ENCODE results near the gene C5AR2.
"Not testable (repeated sequence)": the region's sequence is repeated elsewhere in the genome, so short reads cannot be mapped to it uniquely, and the experiment has no call there.

The C5AR2 gene

DNA sequence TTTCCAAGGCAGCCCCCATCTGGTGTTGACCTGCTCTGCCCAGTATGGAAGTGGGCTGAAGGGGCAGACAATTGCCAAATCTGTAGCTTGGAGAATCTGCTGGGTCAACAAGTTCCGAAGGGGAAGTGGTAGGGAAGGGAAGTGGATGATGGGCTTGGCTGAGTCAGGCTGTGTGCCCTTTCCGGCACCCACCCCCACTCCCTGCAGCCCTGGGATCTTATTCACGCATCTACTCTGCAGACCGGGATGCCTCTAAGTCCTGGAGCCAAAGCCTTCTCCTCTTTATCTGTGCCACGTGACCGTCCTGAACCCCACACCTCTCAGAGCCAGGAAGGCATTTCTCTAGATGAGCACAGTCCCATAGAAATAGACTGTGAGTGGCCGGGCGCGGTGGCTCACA lies 7.5 kb upstream of the C5AR2 start:
- DNase-seq = no peak

DNA sequence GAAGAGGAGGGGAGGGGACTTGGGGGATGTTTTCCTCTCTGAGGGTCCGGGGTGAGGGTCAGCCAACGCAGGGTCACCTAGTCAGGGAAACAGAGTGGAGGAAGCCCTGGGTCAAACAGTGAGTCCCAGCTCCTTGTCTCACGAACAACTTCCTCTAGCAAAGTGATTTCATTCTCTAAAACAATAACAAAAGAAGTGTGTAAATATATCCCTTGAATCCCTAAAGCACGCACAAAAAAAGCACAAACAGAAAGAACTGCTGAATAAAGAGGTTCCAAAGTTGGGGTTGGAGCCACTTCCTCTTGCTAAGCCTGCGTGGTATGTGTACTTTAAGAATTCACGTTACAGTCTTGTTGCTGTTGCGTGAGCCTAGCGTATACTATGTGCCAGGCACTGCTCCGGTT lies 1.5 kb upstream of the C5AR2 start:
- no peak for DNase-seq

DNA sequence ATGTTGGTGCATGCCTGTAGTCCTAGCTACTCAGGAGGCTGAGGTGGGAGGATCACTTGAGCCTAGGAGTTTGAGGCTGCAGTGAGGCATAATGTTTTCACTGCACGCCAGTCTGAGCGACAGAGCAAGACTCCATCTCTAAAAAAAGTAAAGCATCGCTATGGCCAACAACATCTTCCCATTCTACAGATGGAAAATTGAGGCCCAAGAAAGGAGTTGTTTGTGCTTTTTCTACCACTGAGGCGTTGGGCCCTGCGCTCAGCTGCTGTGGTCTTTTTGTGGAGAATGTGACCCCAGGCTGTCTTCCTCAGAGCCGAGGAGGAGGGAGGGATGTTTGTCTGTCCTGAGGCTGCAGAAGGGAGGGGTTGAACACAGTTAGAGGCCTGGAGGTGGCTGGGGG lies 485 bp upstream of the C5AR2 start:
- DNase-seq = no peak

DNA sequence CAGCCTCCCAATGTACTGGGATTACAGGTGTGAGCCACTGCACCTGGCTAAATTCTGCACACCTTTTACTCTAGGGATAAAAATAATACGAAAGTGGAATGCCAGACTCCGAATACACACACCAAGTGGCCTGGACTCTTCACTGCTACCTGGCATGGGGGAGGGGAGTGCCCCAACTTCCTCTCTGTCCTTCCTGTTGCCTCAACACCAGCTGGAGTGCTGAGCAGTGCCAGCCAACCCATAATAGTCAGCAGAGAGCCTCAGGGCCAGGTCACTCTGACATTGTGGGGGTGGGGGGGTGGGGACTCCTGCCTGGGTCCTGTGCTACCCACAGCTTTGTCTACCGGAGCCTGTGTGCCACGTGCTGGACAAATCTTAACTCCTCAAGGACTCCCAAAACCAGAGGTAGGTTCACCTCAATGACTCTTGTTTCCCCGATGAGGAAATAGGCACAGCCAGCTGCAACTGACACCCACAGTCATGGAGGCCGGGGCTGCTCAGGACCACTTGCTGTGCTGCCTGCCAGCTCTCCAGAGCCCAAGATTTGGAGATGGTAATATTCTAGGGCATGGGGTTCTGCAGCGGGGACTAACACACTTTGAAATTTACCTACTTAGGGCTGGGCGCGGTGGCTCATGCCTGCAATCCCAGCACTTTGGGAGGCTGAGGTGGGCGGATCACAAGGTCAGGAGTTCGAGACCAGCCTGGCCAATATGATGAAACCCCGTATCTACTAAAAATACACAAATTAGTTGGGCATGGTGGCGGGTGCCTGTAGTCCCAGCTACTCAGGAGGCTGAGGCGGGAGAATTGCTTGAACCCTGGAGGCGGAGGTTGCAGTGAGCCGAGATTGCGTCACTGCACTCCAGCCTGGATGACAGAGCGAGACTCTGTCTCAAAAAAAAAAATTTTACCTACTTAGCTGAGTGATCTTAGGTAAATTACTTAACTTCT lies 5.1 kb downstream of the C5AR2 start:
- not testable (repeated sequence) for DNase-seq

DNA sequence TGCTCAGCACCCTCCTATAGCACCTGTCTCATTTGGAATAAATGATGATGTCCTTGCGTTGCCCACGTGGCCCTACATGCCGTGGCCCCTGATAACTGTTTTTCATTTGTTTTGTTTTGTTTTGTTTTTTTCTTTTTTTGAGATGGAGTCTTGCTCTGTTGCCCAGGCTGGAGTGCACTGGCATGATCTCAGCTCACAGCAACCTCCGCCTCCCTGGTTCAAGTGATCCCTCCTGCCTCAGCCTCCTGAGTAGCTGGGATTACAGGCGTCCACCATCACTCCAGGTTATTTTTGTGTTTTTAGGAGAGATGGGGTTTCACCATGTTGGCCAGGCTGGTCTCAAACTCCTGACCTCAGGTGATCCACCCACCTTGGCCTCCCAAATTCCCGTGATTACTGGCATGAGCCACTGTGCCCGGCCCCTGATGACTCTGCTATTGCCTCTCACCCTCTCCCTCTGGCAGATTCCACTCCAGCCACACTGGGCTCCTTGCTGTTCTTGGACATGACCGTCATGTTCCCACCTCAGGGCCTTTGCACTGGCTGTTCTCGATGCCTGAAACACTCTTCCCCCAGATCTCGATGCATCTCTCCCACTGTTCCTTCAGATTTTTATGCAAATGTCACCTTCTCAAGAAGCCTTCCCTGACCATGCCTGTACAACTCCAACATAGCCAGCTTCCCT lies 7.4 kb downstream of the C5AR2 start:
- no peak for DNase-seq

DNA sequence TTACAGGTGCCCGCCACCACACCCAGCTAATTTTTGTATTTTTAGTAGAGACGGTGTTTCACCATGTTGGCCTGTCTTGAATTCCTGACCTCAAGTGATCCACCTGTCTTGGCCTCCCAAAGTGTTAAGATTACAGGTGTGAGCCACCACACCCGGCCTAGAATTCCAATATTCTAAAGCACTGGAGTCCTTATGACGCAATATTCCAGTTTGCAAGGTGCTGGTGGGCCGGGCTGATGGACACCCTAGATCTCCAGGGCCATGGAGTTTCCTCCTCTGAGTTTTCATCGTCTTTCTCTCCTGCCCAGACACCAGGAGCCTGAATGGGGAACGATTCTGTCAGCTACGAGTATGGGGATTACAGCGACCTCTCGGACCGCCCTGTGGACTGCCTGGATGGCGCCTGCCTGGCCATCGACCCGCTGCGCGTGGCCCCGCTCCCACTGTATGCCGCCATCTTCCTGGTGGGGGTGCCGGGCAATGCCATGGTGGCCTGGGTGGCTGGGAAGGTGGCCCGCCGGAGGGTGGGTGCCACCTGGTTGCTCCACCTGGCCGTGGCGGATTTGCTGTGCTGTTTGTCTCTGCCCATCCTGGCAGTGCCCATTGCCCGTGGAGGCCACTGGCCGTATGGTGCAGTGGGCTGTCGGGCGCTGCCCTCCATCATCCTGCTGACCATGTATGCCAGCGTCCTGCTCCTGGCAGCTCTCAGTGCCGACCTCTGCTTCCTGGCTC lies 8.7 kb downstream of the C5AR2 start:
- no peak for DNase-seq

DNA sequence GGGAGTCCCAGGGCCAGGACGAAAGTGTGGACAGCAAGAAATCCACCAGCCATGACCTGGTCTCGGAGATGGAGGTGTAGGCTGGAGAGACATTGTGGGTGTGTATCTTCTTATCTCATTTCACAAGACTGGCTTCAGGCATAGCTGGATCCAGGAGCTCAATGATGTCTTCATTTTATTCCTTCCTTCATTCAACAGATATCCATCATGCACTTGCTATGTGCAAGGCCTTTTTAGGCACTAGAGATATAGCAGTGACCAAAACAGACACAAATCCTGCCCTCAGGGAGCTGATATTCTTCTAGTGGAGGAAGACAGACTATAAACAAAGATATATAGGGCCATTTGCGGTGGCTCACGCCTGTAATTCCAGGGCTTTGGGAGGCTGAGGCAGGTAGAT lies 9.8 kb downstream of the C5AR2 start:
- DNase-seq = no peak

DNA sequence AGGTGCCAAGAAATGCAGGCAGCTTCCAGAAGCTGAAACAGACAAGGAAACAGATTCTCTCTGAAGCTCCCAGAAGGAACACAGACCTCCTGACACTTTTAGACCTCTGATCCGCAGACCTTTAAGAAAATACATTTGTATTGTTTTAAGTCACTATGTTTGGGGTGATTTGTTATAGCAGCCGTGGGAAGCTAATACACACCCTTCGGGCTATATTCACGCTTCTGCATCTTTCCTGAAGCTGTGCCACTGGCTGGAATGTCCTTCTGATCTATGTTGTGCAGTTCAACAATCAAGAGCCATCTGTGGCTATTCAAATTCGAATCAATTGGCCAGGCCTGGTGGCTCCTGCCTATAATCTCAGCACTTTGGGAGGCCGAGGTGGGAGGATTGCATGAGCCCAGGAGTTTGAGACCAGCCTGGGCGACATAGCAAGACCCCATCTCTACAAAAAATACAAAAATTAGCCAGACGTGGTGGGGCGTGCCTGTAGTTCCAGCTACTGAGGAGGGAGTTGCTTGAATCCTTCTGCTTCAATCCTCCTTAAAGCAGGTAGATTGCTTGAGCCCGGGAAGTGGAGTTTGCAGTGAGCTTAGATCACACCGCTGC lies 11.3 kb downstream of the C5AR2 start:
- DNase-seq = no peak

DNA sequence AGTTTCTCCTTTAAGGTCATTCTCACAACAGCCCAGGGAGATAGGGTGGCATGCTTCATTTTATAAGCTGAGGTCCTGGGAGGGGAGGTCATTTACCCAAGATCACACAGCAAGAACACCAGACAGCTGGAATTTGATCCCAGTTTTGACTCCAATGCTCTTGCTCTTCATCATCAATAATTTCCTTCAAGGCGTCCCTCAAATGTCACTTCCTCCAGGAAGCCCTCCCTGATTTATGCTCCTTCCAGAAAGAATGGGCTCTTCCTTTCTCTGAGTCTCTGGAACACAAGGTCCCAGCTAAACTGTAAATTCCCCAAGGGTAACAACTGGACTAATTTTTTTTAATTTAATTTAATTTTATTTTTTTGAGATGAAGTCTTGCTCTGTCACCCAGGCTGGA lies 12.4 kb downstream of the C5AR2 start:
- DNase-seq = no peak

DNA sequence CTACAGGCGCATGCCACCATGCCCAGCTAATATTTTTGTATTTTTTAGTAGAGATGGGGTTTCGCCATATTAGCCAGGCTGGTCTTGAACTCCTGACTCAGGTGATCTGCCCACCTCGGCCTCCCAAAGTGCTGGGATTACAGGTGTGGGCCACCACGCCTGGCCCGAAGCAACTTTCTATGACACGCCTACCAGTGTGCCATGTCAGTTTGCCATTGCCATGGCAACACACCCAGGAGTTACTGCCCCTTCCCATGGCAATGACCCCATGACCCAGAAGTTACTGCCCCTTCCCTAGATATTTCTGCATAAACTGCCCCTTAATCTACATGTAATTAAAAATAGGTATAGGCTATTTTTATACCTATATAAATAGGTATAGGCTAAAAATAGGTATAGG lies 14.0 kb downstream of the C5AR2 start:
- DNase-seq = not testable (repeated sequence)

DNA sequence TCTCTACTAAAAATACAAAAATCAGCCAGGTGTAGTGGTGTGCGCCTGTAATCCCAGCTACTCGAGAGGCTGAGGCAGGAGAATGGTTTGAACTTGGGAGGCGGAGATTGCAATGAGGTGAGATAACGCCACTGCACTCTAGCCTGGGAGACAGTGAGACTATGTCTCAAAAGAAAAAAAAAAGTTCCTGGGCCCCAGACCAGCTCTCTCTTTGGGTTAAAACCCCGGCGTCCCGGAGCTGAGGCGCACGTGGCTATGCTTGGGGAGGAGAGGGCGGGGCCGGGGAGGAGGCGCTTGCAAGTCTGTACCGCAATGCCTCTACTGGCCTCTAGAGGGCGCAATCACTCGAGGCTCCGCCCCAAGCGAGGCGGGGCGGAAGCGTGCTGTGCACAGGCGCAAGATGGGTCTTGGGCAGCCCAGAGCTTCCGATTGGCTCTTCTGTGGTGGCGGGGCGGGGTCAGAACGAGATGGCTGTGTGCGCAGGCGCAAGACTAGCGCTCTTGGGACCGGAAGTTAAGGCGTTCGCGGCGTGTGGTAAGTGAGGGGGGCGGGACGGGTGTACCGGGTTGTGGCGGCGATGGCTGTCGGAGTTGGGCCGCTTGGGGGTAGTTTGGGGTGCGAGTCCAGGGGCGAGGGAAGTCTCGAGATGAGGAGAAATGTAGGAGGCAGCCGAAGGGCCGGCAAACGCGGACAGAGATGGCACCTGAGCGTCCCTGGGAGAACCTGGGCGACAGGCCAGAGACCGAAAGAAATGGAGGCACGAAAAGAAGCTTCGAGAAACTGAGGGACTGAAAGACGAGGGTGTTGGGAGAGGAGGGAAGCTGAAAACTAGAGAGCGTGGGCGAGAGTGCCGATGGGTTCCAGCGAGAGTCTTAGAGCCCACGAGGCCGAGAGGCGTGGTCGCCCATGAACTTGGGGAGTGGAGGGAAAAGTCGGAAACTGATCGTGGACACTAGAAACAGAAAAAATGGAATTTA lies 17.1 kb downstream of the C5AR2 start, which contains the start of gene DHX34:
Gene DHX34, plus strand, starts transcription at position 497 of the 977 bp plus-strand sequence. CDS start 3,716 bp downstream, outside the sequence.
- DNase-seq = peak; percentile 99

DNA sequence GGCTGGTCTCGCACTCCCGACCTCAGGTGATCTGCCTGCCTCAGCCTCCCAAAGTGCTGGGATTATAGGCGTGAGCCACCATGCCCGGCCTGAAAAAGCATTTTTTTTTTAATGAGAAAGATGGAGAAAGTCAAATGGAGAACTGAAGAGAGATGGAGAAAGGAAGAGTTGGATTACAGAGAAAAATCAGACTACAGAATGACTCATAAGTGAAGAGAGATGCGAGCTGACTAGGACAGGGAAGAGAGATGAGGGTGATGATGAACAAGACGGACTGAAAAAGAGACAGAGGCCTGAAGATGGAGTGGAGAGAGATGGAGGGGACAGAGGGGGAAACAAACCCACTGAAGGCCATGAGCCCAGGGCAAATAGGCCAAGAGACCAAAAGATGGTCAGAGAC lies 18.7 kb downstream of the C5AR2 start:
- DNase-seq = no peak

DNA sequence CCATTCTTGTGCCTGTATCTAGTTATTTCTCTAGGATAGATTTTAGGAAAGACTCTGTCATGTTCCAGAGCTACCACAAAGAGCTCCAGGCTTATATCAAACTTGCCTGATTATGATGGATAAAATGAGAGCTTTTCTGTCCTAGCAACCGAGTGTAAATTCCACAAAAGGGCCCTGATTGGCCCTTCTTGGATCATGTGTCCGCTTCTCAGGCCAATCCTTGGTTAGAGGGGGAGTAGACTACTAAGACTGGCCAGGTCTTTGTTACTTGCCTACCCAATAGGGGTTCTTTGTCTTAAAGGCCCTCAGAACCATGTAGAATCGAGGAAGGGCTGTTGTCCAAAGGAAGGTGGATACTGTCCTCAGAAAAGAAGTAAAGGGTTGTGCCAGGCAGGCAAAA lies 19.6 kb downstream of the C5AR2 start:
- no peak for DNase-seq

DNA sequence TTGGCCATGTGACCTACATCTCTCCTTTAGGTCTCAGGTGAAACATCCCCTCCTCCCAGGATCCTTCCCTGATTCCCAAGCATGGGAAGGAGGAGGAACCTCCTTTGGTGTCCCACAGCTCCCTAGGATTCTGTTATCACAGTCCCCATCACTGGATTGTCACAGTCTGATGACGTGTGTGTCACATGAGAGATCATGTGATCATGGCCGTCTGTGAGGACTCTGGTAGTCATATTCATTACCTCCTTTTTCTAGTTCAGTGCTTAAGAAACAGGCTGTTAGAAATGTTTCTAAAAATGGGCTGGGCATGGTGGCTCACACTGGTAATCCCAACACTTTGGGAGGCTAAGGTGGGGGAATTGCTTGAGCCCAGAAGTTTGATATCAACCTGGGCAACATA lies 20.1 kb downstream of the C5AR2 start:
- no peak for DNase-seq

DNA sequence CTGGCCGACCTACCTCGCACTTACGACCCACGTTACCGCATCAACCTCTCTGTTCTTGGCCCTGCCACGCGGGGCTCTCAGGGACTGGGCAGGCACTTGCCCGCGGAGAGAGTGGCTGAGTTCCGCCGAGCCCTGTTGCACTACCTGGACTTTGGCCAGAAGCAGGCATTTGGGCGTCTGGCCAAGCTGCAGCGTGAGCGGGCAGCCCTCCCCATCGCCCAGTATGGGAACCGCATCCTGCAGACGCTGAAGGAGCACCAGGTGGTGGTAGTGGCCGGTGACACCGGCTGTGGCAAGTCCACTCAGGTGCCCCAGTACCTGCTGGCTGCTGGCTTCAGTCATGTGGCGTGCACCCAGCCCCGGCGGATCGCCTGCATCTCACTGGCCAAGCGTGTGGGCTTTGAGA lies 21.3 kb downstream of the C5AR2 start:
- DNase-seq = no peak

DNA sequence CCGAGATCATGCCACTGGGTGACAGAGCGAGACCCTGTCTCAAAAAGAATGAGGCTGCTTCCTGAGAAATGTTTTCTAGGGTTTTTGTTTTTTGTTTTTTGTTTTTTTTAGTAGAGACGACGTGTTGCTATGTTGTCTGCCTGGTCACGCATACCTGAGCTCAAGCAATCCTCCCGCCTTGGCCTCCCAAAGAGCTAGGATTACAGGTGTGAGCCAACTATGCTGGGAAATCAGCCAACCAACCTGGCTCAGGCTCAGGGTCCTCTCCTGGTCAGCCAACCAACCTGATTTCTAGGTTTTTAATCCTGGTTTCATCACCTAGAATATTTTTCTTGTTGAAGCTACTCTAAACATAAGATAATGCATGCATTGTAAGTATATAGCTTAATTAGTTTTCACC lies 24.9 kb downstream of the C5AR2 start:
- no peak for DNase-seq

DNA sequence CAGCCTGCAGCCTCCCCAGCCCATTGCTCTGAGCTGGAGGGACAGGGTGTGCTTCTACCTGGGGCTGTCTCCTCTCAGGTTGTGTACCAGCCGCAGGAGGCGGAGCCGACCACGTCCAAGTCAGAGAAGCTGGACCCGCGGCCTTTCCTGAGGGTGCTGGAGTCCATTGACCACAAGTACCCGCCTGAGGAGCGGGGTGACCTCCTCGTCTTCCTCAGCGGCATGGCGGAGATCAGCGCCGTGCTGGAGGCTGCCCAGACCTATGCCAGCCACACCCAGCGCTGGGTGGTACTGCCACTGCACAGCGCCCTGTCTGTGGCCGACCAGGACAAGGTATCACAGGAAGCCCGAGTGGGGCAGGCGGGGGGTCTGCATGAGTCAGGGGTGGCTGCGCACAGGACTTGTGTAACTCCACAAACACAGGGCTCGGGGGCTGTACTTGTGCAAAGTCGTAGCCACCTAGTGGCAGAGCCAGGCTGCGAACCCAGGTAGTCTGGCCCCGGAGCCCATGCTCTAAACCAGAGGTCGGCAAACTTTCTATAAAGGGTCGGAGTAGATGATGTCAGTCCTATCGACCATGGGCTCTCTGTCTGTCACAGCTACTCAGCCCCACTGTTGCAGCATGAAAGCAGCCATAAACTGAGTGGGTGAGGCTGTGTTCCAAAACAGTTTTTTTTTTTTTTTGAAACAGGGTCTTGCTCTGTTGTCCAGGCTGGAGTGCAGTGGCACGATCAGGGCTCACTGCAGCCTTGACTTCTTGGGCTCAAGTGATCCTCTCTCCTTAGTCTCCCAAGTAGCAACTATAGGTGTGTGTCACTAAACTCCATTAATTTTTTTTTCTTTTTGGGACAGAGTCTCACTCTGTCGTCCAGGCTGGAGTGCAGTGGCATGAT lies 26.1 kb downstream of the C5AR2 start:
- DNase-seq = no peak

DNA sequence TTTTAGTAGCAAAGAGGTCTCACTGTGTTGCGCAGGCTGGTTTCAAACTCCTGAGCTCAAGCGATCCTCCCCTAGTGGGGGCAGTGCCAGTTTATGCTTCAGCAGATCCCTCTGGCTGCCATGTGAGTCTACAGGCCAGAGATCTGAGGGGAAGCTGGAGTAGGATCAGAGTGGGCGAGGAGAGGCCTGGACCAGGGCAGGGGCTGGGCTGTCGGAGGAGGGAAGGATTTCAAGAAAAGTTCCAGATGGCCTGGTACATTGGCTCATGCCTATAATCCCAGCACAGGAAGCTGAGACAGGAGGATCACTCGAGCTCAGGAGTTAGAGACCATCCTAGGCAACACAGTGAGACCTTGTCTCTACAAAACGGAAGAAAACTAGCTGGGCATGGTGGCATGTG lies 27.0 kb downstream of the C5AR2 start:
- DNase-seq = no peak

DNA sequence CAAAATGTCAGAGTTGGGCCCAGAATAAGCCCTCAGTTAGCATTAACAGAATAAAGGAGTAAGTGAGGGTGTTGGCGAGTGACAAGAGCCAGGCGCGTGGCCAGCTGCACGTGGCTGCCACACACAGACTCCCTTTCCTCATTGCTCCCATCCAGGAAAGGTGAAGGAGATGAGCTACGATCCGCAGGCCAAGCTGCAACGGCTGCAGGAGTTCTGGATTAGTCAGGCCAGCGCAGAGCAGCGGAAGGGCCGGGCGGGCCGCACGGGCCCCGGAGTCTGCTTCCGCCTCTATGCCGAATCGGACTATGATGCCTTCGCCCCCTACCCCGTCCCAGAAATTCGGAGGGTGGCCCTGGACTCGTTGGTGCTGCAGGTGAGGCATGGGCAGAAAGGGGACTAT lies 30.3 kb downstream of the C5AR2 start:
- DNase-seq = no peak

DNA sequence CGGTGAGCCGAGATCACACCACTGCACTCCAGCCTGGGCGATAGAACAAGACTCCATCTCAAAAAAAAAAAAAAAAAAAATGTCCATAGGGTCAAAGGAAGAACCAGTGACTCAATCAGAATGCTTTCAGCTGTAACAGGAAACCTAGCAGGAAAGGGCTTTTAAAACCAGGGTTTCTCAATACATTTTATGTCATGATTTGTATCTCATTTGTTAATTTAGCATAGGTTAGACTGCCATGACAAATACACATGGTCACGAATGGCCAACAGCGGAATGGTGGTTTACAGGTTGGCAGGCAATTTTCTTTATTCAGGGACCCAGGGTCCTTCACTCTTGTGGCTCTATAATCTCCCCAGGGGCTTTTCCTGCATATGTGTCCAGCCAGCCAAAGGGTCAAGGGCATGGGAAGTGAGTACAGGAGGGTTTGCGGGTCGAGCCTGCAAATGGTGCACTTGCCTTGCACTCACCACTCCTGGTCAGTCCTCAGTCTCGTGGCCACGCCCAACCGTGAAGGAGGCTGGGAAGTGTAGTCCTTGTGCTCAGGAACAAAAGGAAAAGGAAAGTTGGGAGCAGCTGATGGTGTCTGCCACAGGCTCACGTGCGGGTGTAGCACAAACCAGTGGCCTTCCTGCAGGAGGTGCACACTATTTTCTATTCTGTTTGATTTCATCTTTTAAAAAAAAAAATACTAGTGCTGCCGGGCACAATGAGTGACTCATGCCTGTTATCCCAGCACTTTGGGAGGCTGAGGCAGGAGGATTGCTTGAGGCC lies 32.0 kb downstream of the C5AR2 start:
- DNase-seq = no peak

Measured in activated T-cell treated with anti-CD3 and anti-CD28 coated beads, Interleukin-2, amount 50 U/mL, for 1 hour (primary cell).